Stimulated activated CD4-positive, alpha-beta T cell treated with anti-CD3 and anti-CD28 coated beads, Interleukin-15, amount 100 ng/mL, for 24 hours (primary cell): ENCODE measurements around the gene RNF40.
A peak's percentile ranks its signal among the peaks of the same experiment; 100 is the strongest.

Experiments used
- DNase-seq: peaks from one replicate; pipeline ENCODE4 v3.0.0-alpha.2; 2020

The RNF40 gene

DNA sequence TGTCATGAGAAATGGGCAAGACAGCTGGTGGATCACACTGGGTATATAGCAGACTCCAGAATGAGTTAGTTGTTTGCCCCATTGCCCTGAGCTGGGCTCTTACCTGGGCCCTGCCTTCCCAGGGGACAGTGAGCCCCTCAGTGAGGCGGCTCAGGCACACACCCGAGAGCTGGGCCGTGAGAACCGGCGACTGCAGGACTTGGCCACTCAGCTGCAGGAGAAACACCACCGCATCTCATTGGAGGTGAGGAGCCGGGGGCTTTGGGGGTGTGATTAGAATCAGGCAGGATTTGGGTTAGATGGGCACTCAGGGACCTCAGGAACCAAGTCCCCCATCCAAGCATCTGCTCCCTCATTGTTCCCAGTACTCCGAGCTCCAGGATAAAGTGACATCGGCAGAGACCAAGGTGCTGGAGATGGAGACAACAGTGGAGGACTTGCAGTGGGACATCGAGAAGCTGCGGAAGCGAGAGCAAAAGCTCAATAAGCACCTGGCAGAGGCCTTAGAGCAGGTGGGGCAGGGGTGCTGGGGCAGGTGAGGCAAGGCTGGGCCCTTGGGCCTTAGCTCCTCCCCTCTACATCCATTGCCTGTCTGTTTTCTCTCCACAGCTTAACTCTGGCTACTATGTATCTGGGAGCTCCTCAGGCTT is 2.8 kb downstream of the RNF40 start:
- DNase-seq, result no peak

- no peak for DNase-seq
Measured at GRCh38 chr16:30766206-30766932, 4.2 kb downstream of the RNF40 start.

GRCh38 chr16:30766933-30767284 is 4.8 kb downstream of the RNF40 start:
- no peak for DNase-seq

- no peak for DNase-seq
Measured at GRCh38 chr16:30767767-30768465, 5.8 kb downstream of the RNF40 start.

DNA sequence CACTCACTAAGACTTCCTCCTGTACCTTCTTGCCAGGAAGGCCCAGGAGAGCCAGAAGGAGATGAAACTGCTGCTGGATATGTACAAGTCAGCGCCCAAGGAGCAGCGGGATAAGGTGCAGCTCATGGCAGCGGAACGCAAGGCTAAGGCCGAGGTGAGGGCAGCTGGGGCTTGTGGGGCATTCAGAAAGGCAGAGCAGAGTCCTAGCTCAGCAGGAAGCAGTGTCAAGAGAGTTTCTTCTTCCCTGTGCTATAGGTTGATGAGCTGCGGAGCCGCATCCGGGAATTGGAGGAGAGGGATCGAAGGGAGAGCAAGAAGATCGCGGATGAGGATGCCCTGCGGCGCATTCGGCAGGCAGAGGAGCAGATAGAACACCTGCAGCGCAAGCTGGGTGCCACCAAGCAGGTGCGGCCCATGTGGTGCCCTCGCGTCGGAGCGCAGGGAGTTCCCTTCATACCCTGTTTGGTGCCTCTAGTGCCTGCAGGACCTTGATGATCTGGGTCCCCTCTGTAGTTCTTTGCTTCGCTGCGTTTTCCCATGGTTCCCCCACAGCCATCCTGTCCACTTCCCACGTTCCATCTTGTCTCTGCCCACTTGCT is 6.6 kb downstream of the RNF40 start:
- no peak for DNase-seq

DNA sequence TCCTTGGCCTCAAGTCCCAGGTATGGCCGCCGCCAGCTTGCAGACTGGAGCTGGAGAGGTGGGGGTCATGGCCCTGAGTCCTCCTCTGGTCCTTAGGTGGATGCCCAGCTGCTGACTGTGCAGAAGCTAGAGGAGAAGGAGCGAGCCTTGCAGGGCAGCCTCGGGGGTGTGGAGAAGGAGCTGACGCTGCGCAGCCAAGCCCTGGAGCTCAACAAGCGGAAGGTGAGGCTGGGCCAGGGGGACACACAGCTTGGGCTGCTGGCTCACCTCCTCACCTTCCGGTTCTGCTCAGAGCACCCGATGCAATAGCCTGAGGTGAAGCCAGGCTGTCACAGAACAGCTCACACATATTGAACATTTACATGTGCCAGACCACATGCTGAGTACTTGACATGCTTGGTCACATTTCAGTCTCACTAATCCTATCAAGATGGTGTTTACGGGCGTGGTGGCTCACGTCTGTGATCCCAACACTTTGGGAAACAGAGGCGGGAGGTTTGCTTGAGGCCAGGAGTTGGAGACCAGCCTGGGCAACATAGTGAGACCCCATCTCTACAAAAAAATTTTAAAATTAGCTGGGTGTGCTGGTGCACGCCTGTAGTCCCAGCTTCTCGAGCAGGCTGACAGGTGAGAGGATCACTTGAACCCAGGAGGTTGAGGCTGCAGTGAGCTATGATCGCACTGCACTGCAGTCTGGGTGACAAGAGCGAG is 7.4 kb downstream of the RNF40 start:
- DNase-seq, result no peak

DNA sequence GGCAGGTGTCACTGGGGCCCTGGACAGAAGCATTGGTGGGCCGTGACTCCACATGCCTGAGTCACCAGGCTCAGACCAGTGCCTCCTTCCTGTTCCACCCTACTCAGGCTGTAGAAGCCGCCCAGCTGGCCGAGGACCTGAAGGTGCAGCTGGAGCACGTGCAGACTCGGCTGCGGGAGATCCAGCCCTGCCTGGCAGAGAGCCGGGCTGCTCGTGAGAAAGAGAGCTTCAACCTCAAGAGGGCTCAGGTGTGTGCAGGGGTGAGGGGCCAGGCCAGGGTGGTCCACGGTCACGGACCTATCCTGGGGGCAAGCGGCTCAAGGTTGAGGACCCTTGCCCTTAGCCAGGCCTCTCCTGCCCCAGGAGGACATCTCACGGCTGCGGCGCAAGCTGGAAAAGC is 9.6 kb downstream of the RNF40 start:
- DNase-seq, result no peak

DNA sequence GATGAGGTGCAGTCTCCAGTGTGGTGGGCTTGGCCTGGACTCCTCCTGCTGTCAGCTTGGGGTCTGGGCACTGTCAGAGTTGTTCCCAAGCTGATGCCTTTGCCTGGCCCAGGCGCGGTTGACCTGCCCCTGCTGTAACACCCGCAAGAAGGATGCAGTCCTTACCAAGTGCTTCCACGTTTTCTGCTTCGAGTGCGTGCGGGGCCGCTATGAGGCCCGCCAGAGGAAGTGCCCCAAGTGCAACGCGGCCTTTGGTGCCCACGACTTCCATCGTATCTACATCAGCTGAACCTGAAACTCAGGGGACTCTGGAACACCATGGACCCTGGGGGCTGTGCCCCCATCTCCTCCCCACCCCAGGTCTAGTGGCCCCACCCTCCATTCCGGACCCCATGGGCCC is 11.7 kb downstream of the RNF40 start:
- no peak for DNase-seq

- DNase-seq, result no peak
Measured at GRCh38 chr16:30774367-30775130, 12.4 kb downstream of the RNF40 start.

DNA sequence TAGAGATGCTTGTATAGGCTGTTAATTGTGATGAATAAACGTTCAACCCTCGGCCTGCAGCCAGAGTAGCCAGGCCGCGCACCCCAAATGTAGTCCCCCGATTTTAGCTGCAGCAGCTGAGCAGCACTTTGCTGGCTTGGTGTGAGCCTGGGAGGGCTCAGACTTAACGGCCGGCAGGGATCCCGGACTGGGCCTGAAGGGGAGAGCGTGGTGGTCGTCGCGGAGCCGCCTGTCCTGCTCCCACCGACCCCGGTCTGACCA is 12.9 kb downstream of the RNF40 start:
- no peak for DNase-seq

- DNase-seq, result peak; percentile 79
Measured at GRCh38 chr16:30775392-30776188, 13.5 kb downstream of the RNF40 start.

- DNase-seq, result no peak
Measured at GRCh38 chr16:30777591-30778297, 15.6 kb downstream of the RNF40 start.

- no peak for DNase-seq
Measured at GRCh38 chr16:30778549-30779244, 16.6 kb downstream of the RNF40 start.

DNA sequence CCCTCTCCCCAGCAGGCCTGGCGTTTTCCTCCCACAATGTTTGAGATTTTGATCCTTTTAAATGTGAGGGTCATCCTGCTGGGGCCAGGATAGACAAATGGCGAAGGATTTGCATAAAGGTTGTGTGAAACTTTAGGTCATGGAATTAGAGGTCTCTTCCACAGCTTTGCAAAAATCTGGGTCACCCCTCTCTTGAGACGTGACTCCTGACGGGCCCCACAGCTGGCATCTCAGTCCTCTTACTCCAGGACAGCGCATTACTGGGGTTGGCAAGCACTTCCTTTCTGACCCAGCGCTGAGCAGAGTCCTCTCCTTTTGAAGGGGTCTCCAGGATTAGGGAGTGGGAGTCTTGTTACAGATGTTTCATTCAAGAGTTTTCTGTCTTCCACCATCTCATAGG is 17.5 kb downstream of the RNF40 start:
- DNase-seq, result no peak

DNA sequence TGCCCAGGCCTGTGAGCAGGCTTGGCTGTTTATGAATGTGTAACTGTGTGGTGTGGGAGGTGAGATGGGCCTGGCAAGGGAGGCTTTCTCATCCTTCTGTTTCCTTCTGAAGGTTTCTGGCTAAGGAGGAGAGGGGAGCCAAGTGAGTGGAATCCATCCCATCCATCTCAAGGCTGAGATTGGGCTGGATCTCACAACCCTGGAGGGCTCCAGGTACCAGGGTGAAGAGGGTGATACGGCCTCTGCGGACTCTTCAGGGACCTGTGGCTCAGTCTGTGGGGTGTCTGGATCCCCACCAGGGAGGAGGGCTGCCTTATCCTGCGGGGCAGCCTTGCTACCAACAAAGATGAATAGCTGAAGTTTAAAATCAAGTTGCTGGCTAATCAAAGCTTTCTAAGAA is 17.9 kb downstream of the RNF40 start:
- no peak for DNase-seq

DNA sequence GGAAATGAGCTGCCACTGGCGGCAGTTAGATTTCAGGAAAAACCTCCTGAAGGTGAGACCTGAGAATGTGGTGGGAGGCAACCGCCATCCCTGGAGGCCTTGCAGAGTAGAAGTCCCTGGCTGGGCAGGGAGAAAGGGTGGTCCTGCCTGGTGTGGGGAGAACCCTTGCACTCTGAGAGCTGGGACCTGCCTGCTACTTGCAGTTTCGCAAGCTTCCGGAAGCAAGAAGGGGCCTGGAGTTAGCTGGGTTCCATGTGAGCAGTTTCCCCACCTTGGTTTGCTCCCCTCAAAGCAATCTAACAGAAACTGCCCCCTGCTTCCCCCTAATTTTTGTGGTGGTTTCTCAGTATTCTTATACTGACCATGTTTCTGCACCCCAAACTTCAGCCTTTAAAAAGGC is 18.4 kb downstream of the RNF40 start:
- DNase-seq, result no peak

GRCh38 chr16:30782486-30783279 is 20.6 kb downstream of the RNF40 start:
- DNase-seq, result no peak

- no peak for DNase-seq
Measured at GRCh38 chr16:30783280-30784109, 21.4 kb downstream of the RNF40 start.

DNA sequence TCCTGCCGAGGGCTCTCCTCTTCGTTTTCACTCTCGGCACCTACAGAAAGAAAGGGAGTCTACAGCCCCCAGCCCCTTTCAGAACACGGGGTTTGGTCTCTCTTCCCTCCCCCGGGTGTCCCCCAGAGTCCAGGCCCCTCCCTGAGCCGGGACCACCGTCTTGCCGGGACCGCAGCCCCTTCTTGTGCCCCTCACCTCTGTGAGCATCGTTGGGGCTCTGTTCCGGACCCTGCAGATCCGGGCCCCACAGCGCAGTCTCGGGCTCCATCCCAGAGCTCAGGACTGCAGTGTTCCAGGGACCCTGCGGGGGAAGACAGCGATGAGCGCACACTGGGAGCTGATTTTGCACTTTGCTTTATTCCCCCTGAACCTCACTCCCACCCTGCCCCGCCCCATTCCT is 22.1 kb downstream of the RNF40 start:
- DNase-seq, result no peak
